ENCODE data around the gene CEP57L1. TPM values are rescaled to one million over a fixed set of nuclear protein-coding genes. Genes with fewer than 3 reads are reported as not detected.
"Not testable (repeated sequence)": the region's sequence is repeated elsewhere in the genome, so short reads cannot be mapped to it uniquely, and the experiment has no call there.

Gene CEP57L1
- total RNA-seq, 1 experiment from 2014 or later = 37.6 TPM

GRCh38 chr6:109139109-109139508, 43.8 kb downstream of the CEP57L1 start:
- CTCF ChIA-PET = no interaction called here
- Histone ChIP-seq H3K27ac (ENCODE audit: low read length) (no peak overlapping the region), H3K36me3 (ENCODE audit: control insufficient read depth, insufficient read depth, low read length) (no peaks in the 10 kb centered on the region), H3K4me1 (ENCODE audit: control insufficient read depth, insufficient read depth, low read length) (no peaks in the 10 kb centered on the region), H3K4me3 (ENCODE audit: low read depth in 2 of 2, low read length in 2 of 2) (no peak overlapping the region), H3K9me3 (ENCODE audit: control insufficient read depth, insufficient read depth, low read depth, low read length) (no peaks in the 10 kb centered on the region), H3K27me3 (ENCODE audit: control insufficient read depth, insufficient read depth, low read length) (no peaks in the 10 kb centered on the region)
- no peak for DNase-seq (ENCODE audit: low read depth, low spot score)
- no TSS peak for BruUV-seq (replicated peaks)
- ATAC-seq = 0 out of 2 replicates have a peak, but pooled peaks have one; percentile 51
- in situ Hi-C loops (cut with HindIII; ENCODE audit: low pct_unique_long_range_greater_than_20kb, low sequenced_read_pairs) = no loop called here
- intact Hi-C loops (cut with micrococcal nuclease; ENCODE audit: unreplicated experiment) = no loop called here
- POLR2A ChIA-PET = no interaction called here
- TF ChIP-seq SIN3A (IDR thresholded peaks at IDR 0.05; ENCODE audit: borderline replicate concordance, insufficient read depth, low read depth, low read length) (no peak), POLR2AphosphoS5 (IDR thresholded peaks at IDR 0.05; ENCODE audit: low read depth, low read length) (no peak), CTCF (IDR thresholded peaks at IDR 0.05) (no peak), TCF7L2 (IDR thresholded peaks at IDR 0.05; ENCODE audit: low read depth, low read length) (no peak)
- TF ChIP-seq, protein P1, sequence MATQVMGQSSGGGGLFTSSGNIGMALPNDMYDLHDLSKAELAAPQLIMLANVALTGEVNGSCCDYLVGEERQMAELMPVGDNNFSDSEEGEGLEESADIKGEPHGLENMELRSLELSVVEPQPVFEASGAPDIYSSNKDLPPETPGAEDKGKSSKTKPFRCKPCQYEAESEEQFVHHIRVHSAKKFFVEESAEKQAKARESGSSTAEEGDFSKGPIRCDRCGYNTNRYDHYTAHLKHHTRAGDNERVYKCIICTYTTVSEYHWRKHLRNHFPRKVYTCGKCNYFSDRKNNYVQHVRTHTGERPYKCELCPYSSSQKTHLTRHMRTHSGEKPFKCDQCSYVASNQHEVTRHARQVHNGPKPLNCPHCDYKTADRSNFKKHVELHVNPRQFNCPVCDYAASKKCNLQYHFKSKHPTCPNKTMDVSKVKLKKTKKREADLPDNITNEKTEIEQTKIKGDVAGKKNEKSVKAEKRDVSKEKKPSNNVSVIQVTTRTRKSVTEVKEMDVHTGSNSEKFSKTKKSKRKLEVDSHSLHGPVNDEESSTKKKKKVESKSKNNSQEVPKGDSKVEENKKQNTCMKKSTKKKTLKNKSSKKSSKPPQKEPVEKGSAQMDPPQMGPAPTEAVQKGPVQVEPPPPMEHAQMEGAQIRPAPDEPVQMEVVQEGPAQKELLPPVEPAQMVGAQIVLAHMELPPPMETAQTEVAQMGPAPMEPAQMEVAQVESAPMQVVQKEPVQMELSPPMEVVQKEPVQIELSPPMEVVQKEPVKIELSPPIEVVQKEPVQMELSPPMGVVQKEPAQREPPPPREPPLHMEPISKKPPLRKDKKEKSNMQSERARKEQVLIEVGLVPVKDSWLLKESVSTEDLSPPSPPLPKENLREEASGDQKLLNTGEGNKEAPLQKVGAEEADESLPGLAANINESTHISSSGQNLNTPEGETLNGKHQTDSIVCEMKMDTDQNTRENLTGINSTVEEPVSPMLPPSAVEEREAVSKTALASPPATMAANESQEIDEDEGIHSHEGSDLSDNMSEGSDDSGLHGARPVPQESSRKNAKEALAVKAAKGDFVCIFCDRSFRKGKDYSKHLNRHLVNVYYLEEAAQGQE (IDR thresholded peaks at IDR 0.05; ENCODE audit: insufficient read depth in 1 of 2, low read depth in 2 of 2, low read length in 1 of 2) = no peak

GRCh38 chr6:109142067-109142466, 46.8 kb downstream of the CEP57L1 start:
- CTCF ChIA-PET; intact Hi-C loops (cut with micrococcal nuclease; ENCODE audit: unreplicated experiment); ATAC-seq; H3K36me3 ChIP-seq (ENCODE audit: control insufficient read depth, insufficient read depth, low read length); H3K9me3 ChIP-seq (ENCODE audit: control insufficient read depth, insufficient read depth, low read depth, low read length); H3K4me1 ChIP-seq (ENCODE audit: control insufficient read depth, insufficient read depth, low read length); H3K27ac ChIP-seq (ENCODE audit: low read length); in situ Hi-C loops (cut with HindIII; ENCODE audit: low pct_unique_long_range_greater_than_20kb, low sequenced_read_pairs); H3K27me3 ChIP-seq (ENCODE audit: control insufficient read depth, insufficient read depth, low read length); BruUV-seq (replicated peaks); POLR2A ChIA-PET; H3K4me3 ChIP-seq (ENCODE audit: low read depth in 2 of 2, low read length in 2 of 2); DNase-seq (ENCODE audit: low read depth, low spot score): not testable (repeated sequence)

DNA sequence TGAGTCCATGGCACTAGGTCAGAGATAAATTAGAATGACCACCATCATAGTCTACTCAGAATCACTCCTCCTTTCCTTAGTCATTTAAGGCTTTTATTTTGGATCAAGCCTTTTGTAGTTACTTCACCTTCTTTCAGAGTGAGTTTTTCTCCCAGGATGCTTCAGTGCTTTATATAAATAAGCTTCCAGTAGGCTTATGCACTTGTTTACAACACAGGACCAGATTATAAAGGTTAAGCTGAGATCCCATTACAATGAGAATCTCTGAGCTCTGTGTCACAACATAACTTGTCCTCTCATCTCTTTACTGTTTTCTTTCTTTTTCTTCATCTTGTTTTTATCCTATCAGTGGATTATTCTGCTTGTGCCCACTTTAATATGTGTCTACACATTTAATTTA, 47.9 kb downstream of the CEP57L1 start:
- intact Hi-C loops (cut with micrococcal nuclease; ENCODE audit: unreplicated experiment) = no loop called here
- Histone ChIP-seq H3K9me3 (ENCODE audit: control insufficient read depth, insufficient read depth, low read depth, low read length) (no peaks in the 10 kb centered on the region), H3K27ac (ENCODE audit: low read length) (no peak overlapping the region), H3K4me1 (ENCODE audit: control insufficient read depth, insufficient read depth, low read length) (no peaks in the 10 kb centered on the region), H3K4me3 (ENCODE audit: low read depth in 2 of 2, low read length in 2 of 2) (no peak overlapping the region), H3K36me3 (ENCODE audit: control insufficient read depth, insufficient read depth, low read length) (no peaks in the 10 kb centered on the region; the same call in 1 of the 2 replicates), H3K27me3 (ENCODE audit: control insufficient read depth, insufficient read depth, low read length) (no peaks in the 10 kb centered on the region)
- POLR2A ChIA-PET = no interaction called here
- DNase-seq (ENCODE audit: low read depth, low spot score) = no peak
- no peak for TF ChIP-seq TCF7L2 (IDR thresholded peaks at IDR 0.05; ENCODE audit: low read depth, low read length)
- TF ChIP-seq CTCF (IDR thresholded peaks at IDR 0.05) = no peak
- TF ChIP-seq, protein P1 (IDR thresholded peaks at IDR 0.05; ENCODE audit: insufficient read depth in 1 of 2, low read depth in 2 of 2, low read length in 1 of 2) = no peak
- no peak for TF ChIP-seq SIN3A (IDR thresholded peaks at IDR 0.05; ENCODE audit: borderline replicate concordance, insufficient read depth, low read depth, low read length)
- TF ChIP-seq POLR2AphosphoS5 (IDR thresholded peaks at IDR 0.05; ENCODE audit: low read depth, low read length) = no peak
- CTCF ChIA-PET = no interaction called here
- in situ Hi-C loops (cut with HindIII; ENCODE audit: low pct_unique_long_range_greater_than_20kb, low sequenced_read_pairs) = no loop called here
- ATAC-seq = no peak
- BruUV-seq (replicated peaks) = no TSS peak

DNA sequence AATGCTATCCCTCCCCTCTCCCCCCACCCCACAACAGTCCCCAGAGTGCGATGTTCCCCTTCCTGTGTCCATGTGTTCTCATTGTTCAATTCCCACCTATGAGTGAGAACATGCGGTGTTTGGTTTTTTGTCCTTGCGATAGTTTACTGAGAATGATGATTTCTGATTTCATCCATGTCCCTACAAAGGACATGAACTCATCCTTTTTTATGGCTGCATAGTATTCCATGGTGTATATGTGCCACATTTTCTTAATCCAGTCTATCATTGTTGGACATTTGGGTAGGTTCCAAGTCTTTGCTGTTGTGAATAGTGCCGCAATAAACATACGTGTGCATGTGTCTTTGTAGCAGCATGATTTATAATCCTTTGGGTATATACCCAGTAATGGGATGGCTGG, 52.9 kb downstream of the CEP57L1 start:
- intact Hi-C loops (cut with micrococcal nuclease; ENCODE audit: unreplicated experiment); H3K27ac ChIP-seq (ENCODE audit: low read length); CTCF ChIA-PET; H3K4me1 ChIP-seq (ENCODE audit: control insufficient read depth, insufficient read depth, low read length); POLR2A ChIA-PET; DNase-seq (ENCODE audit: low read depth, low spot score); H3K27me3 ChIP-seq (ENCODE audit: control insufficient read depth, insufficient read depth, low read length); H3K9me3 ChIP-seq (ENCODE audit: control insufficient read depth, insufficient read depth, low read depth, low read length); H3K36me3 ChIP-seq (ENCODE audit: control insufficient read depth, insufficient read depth, low read length); in situ Hi-C loops (cut with HindIII; ENCODE audit: low pct_unique_long_range_greater_than_20kb, low sequenced_read_pairs); BruUV-seq (replicated peaks); H3K4me3 ChIP-seq (ENCODE audit: low read depth in 2 of 2, low read length in 2 of 2); ATAC-seq: not testable (repeated sequence)

Data from Panc1 (cell line).